ENCODE results near the gene RNF213.
A peak's percentile ranks its signal among the peaks of the same experiment; 100 is the strongest.
"Not testable (repeated sequence)": the region's sequence is repeated elsewhere in the genome, so short reads cannot be mapped to it uniquely, and the experiment has no call there.

Gene RNF213

GRCh38 chr17:80270836-80271235 is 10.2 kb downstream of the RNF213 start:
- no peak for DNase-seq (ENCODE audit: low spot score)

GRCh38 chr17:80272366-80272765 is 11.7 kb downstream of the RNF213 start:
- no peak for DNase-seq (ENCODE audit: low spot score)

- no peak for DNase-seq (ENCODE audit: low spot score)
These were observed 13.7 kb downstream of the RNF213 start for GRCh38 chr17:80274331-80274730.

GRCh38 chr17:80274871-80275449 is 14.3 kb downstream of the RNF213 start:
- no peak for DNase-seq (ENCODE audit: low spot score)

- DNase-seq (ENCODE audit: low spot score) = not testable (repeated sequence)
These were observed 15.2 kb downstream of the RNF213 start for GRCh38 chr17:80275857-80276256.

- DNase-seq (ENCODE audit: low spot score) = no peak
These were observed 17.4 kb downstream of the RNF213 start for GRCh38 chr17:80277751-80278671.

- DNase-seq (ENCODE audit: low spot score) = peak; percentile 55
These were observed 19.2 kb downstream of the RNF213 start for GRCh38 chr17:80279895-80280294.

- DNase-seq (ENCODE audit: low spot score) = no peak
These were observed 20.9 kb downstream of the RNF213 start for GRCh38 chr17:80281516-80281915.

GRCh38 chr17:80283116-80283852 is 22.6 kb downstream of the RNF213 start:
- DNase-seq (ENCODE audit: low spot score) = no peak

- DNase-seq (ENCODE audit: low spot score) = no peak
These were observed 24.0 kb downstream of the RNF213 start for GRCh38 chr17:80284631-80285030.

- no peak for DNase-seq (ENCODE audit: low spot score)
These were observed 24.7 kb downstream of the RNF213 start for GRCh38 chr17:80285237-80285920.

- DNase-seq (ENCODE audit: low spot score) = no peak
These were observed 25.9 kb downstream of the RNF213 start for GRCh38 chr17:80286638-80286960.

- DNase-seq (ENCODE audit: low spot score) = no peak
These were observed 26.4 kb downstream of the RNF213 start for GRCh38 chr17:80287038-80287437.

- peak; percentile 65 for DNase-seq (ENCODE audit: low spot score)
These were observed 27.3 kb downstream of the RNF213 start for GRCh38 chr17:80287806-80288567.

GRCh38 chr17:80289616-80290015 is 29.0 kb downstream of the RNF213 start:
- DNase-seq (ENCODE audit: low spot score) = no peak

GRCh38 chr17:80290156-80290555 is 29.5 kb downstream of the RNF213 start:
- DNase-seq (ENCODE audit: low spot score) = no peak

GRCh38 chr17:80291260-80291659 is 30.6 kb downstream of the RNF213 start:
- DNase-seq (ENCODE audit: low spot score) = no peak

- DNase-seq (ENCODE audit: low spot score) = no peak
These were observed 31.2 kb downstream of the RNF213 start for GRCh38 chr17:80291691-80292487.

- DNase-seq (ENCODE audit: low spot score) = no peak
These were observed 31.9 kb downstream of the RNF213 start for GRCh38 chr17:80292521-80292971.

- DNase-seq (ENCODE audit: low spot score) = peak; percentile 49
These were observed 33.6 kb downstream of the RNF213 start for GRCh38 chr17:80294210-80294609.

GRCh38 chr17:80294653-80295052 is 34.0 kb downstream of the RNF213 start:
- no peak for DNase-seq (ENCODE audit: low spot score)
